Measurements from ENCODE around the gene OXSR1.

Gene OXSR1

GRCh38 chr3:38275658-38276057 lies 110.3 kb downstream of the OXSR1 start:
- ChIA-PET CTCF (no interaction called here), POLR2A (no interaction called here)
- no peak for DNase-seq (ENCODE audit: extremely low spot score)
- TF ChIP-seq CTCF (IDR thresholded peaks at IDR 0.05; ENCODE audit: control extremely low read depth, extremely low read depth, low read depth, missing control alignments), result no peak

DNA sequence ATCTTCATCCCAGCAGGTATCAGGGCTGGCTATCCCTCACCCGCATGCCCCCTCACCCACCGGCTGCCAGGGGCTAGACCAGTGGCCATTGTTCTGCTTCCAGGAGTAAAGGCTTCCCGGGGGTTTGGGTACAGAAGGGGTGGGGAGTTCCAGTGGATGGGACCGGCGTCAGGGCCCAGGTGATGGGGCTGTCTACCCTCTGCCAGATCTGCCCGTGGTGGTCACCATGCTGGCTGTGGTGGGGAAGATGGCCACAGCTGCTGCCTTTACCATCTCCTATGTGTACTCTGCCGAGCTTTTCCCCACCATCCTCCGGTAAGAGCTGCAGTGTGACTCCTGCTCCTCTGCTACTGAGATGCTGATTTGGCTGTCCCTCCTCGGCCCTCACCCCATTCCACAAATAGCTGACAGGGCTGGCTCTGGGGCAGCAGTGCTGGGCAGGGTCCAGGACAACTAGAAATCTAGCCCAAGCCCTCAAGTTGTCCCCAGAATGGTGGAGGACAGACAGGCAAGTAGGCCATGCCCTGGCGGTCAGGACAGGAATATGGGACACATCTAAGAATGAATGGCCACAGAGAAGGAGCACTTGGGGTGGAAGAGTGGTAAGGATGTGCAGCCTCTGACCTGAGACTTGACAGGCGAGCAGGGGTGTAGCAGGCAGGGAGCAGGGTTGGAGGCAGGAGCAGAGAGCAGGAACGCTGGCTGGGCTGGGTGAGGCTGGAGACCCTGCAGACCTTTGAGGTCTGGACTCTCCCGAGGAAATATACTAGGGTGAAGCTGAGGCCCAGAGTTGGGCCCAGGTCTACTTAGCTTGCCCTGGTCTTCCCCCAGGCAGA lies 111.0 kb downstream of the OXSR1 start:
- CTCF ChIA-PET, result no interaction called here
- POLR2A ChIA-PET, result no interaction called here
- no peak for TF ChIP-seq CTCF (IDR thresholded peaks at IDR 0.05; ENCODE audit: control extremely low read depth, extremely low read depth, low read depth, missing control alignments)
- DNase-seq (ENCODE audit: extremely low spot score), result no peak

- ChIA-PET POLR2A (no interaction called here), CTCF (no interaction called here)
- TF ChIP-seq CTCF (IDR thresholded peaks at IDR 0.05; ENCODE audit: control extremely low read depth, extremely low read depth, low read depth, missing control alignments), result no peak
- no peak for DNase-seq (ENCODE audit: extremely low spot score)
Observed at GRCh38 chr3:38276917-38277630, 111.7 kb downstream of the OXSR1 start.

DNA sequence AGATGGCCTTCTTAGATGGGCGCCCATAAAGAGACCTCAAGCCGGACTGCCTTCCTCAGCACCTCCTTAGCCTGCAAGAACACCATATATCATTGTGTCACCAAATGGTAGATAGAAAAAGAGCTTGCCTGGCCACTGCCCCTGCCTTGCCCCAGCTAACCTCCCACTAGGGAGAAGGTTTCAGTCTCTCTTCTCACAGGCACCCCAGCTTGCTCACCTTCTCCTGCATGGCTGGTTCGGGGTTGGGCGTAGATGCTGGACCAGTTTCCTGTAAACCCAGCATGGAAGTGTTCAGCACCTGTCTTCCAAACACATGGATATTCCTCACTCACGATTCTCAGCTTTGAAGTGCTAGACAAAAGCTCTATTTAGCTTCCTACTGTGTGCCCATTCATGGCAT lies 113.5 kb downstream of the OXSR1 start:
- no peak for DNase-seq (ENCODE audit: extremely low spot score)
- ChIA-PET POLR2A (no interaction called here), CTCF (interaction anchor here (1.1 to 1.8 kb wide), 2 partner anchors 11 to 20 kb away, joined by 5 read pairs; no protein-coding TSS in a partner anchor)
- no peak for TF ChIP-seq CTCF (IDR thresholded peaks at IDR 0.05; ENCODE audit: control extremely low read depth, extremely low read depth, low read depth, missing control alignments)

GRCh38 chr3:38281895-38282686 lies 116.8 kb downstream of the OXSR1 start, which contains the start of gene SLC22A14:
TSS of gene SLC22A14 (plus strand) at chr3:38282294. CDS start at chr3:38306027, 23,733 bp downstream.
- TF ChIP-seq CTCF (IDR thresholded peaks at IDR 0.05; ENCODE audit: control extremely low read depth, extremely low read depth, low read depth, missing control alignments), result peak; percentile 10
- ChIA-PET POLR2A (no interaction called here), CTCF (interaction anchor here (1.0 to 3.2 kb wide), 7 partner anchors 15 to 239 kb away, joined by 3 to 17 read pairs (median 4); no protein-coding TSS in a partner anchor)
- no peak for DNase-seq (ENCODE audit: extremely low spot score)
